ENCODE data around the gene DCHS1. TPM values are rescaled to one million over a fixed set of nuclear protein-coding genes. Genes with fewer than 3 reads are reported as not detected.
A peak's percentile ranks its signal among the peaks of the same experiment; 100 is the strongest.

The DCHS1 gene
- polyA plus RNA-seq, 2 of the 4 experiments (the other 2 are of a cell fraction), result 0.06 TPM

DNA sequence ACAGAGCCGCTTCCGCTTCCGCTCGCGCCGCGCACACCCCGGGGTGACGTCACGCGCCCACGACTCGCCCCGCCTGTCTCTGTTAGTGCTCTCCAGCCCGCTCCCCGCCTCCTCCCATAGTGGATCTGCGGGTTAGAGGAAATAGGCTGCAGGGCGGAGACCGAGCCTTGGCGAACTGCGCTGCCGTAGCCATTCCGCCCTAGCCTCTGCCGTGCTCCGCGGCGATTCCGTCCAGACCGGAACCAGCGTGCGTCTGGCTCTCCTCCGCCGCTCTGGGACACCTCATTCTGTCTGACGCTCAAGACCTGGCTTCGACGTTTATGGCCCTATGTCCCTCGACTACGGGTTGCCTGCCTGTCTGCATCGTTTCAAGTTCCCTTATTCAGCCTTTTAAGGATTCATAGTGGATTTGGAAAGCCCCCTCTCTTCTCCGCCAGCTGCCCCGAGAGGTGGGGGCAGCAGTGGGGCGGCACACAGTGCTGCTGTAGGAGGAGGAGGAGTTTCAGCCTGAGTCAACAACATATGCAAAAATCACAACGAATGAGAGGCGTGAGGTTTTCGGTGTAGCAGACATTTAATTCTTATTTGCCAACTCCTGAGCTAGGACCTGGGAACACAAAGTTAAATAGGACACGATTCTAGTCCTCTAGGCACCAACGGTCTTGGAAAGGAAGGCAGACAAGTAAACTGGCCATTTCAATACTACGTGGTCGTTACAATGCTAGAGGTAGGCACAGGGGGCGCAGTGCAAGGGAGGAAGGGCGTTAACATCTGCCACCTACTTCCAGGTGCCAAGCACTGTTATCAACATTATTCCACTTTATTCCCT lies 43.2 kb downstream of the DCHS1 start, which contains the start of gene TAF10:
Gene TAF10, minus strand, starts transcription at position 4 of the 829 bp plus-strand sequence. CDS start 27 bp downstream, outside the sequence.
- H3K9me3 ChIP-seq, result no peaks in the 10 kb centered on the region
- peak within 1 kb of the TSS; percentile 93 for H3K4me2 ChIP-seq
- CTCF ChIA-PET, result interaction anchor here (0.5 to 4.3 kb wide), 14 partner anchors 8 to 1314 kb away, joined by 3 to 27 read pairs (median 4); partner anchors contain the start of gene MRPL17
- POLR2A ChIA-PET, result interaction anchor here (0.6 to 1.8 kb wide), 6 partner anchors 9 to 131 kb away, joined by 4 to 15 read pairs (median 4); partner anchors contain the start of genes ARFIP2, ILK, MRPL17 and RRP8
- FAIRE-seq (peak; percentile 49), DNase-seq (ENCODE audit: low read depth in 1 of 2, low spot score in 1 of 2) (peak; percentile 89 to 94), ATAC-seq (peak; percentile 90 to 94)
- peaks cover 18% of the 10 kb centered on the region for H3K4me1 ChIP-seq
- H3K27ac ChIP-seq, result peak within 1 kb of the TSS; percentile 92 to 98
- H3K4me3 ChIP-seq, result peak within 1 kb of the TSS; percentile 78
- 4% methylated on average over 25 of the region's 51 CpGs for WGBS (ENCODE audit: missing lambda C conversion rate)
- TF ChIP-seq NFE2L2 (conservative IDR thresholded peaks at IDR 0.05; ENCODE audit: low read length), result no peak
- TF ChIP-seq, protein P1, sequence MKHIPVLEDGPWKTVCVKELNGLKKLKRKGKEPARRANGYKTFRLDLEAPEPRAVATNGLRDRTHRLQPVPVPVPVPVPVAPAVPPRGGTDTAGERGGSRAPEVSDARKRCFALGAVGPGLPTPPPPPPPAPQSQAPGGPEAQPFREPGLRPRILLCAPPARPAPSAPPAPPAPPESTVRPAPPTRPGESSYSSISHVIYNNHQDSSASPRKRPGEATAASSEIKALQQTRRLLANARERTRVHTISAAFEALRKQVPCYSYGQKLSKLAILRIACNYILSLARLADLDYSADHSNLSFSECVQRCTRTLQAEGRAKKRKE (CRISPR knock-in tag; IDR thresholded peaks at IDR 0.05; ENCODE audit: low read depth), result 0 out of 2 replicates have a peak, but pooled peaks have one; percentile 21
- TF ChIP-seq JUN (IDR thresholded peaks at IDR 0.05), result peak; percentile 54 to 87; a peak in 4 of 5 replicates
- 0 out of 2 replicates have a peak, but pooled peaks have one; percentile 52 for TF ChIP-seq RNF2 (IDR thresholded peaks at IDR 0.05; ENCODE audit: borderline replicate concordance, low read depth)
- TF ChIP-seq ZC3H11A (IDR thresholded peaks at IDR 0.05), result no peak; the same call in 1 of the 2 replicates
- TF ChIP-seq FOSL2 (IDR thresholded peaks at IDR 0.05), result no peak
- peak; percentile 68; the same call in 1 of the 2 replicates for TF ChIP-seq FOSL2 (CRISPR knock-in tag; IDR thresholded peaks at IDR 0.05)
- TF ChIP-seq, protein P2, sequence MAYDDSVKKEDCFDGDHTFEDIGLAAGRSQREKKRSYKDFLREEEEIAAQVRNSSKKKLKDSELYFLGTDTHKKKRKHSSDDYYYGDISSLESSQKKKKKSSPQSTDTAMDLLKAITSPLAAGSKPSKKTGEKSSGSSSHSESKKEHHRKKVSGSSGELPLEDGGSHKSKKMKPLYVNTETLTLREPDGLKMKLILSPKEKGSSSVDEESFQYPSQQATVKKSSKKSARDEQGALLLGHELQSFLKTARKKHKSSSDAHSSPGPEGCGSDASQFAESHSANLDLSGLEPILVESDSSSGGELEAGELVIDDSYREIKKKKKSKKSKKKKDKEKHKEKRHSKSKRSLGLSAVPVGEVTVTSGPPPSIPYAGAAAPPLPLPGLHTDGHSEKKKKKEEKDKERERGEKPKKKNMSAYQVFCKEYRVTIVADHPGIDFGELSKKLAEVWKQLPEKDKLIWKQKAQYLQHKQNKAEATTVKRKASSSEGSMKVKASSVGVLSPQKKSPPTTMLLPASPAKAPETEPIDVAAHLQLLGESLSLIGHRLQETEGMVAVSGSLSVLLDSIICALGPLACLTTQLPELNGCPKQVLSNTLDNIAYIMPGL (CRISPR knock-in tag; IDR thresholded peaks at IDR 0.05; ENCODE audit: borderline replicate concordance), result no peak
- no peak for TF ChIP-seq KDM1A (IDR thresholded peaks at IDR 0.05; ENCODE audit: low read depth)
- TF ChIP-seq HOXB5 (CRISPR knock-in tag; IDR thresholded peaks at IDR 0.05), result peak; percentile 18; the same call in 1 of the 2 replicates
- 0 out of 2 replicates have a peak, but pooled peaks have one; percentile 55 for TF ChIP-seq HOXA7 (CRISPR knock-in tag; IDR thresholded peaks at IDR 0.05)
- no peak for TF ChIP-seq SREBF2 (IDR thresholded peaks at IDR 0.05)
- TF ChIP-seq MAFK (IDR thresholded peaks at IDR 0.05; ENCODE audit: partially characterized antibody), result peak; percentile 10
- no peak for TF ChIP-seq HDAC2 (IDR thresholded peaks at IDR 0.05)
- no peak for TF ChIP-seq SMC3 (IDR thresholded peaks at IDR 0.05)
- no peak for TF ChIP-seq JUNB (IDR thresholded peaks at IDR 0.05)
- no peak for TF ChIP-seq HEYL (CRISPR knock-in tag; IDR thresholded peaks at IDR 0.05)
- TF ChIP-seq, protein P3, sequence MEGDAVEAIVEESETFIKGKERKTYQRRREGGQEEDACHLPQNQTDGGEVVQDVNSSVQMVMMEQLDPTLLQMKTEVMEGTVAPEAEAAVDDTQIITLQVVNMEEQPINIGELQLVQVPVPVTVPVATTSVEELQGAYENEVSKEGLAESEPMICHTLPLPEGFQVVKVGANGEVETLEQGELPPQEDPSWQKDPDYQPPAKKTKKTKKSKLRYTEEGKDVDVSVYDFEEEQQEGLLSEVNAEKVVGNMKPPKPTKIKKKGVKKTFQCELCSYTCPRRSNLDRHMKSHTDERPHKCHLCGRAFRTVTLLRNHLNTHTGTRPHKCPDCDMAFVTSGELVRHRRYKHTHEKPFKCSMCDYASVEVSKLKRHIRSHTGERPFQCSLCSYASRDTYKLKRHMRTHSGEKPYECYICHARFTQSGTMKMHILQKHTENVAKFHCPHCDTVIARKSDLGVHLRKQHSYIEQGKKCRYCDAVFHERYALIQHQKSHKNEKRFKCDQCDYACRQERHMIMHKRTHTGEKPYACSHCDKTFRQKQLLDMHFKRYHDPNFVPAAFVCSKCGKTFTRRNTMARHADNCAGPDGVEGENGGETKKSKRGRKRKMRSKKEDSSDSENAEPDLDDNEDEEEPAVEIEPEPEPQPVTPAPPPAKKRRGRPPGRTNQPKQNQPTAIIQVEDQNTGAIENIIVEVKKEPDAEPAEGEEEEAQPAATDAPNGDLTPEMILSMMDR (IDR thresholded peaks at IDR 0.05), result peak; percentile 41
- TF ChIP-seq CBX2 (IDR thresholded peaks at IDR 0.05; ENCODE audit: borderline replicate concordance, low read depth), result no peak
- TF ChIP-seq NR3C1 (IDR thresholded peaks at IDR 0.05), result no peak
- TF ChIP-seq, protein P4, sequence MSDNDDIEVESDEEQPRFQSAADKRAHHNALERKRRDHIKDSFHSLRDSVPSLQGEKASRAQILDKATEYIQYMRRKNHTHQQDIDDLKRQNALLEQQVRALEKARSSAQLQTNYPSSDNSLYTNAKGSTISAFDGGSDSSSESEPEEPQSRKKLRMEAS (IDR thresholded peaks at IDR 0.05), result peak; percentile 87
- peak; percentile 59; the same call in 1 of the 2 replicates for TF ChIP-seq EHF (CRISPR knock-in tag; IDR thresholded peaks at IDR 0.05)
- TF ChIP-seq, protein P5, sequence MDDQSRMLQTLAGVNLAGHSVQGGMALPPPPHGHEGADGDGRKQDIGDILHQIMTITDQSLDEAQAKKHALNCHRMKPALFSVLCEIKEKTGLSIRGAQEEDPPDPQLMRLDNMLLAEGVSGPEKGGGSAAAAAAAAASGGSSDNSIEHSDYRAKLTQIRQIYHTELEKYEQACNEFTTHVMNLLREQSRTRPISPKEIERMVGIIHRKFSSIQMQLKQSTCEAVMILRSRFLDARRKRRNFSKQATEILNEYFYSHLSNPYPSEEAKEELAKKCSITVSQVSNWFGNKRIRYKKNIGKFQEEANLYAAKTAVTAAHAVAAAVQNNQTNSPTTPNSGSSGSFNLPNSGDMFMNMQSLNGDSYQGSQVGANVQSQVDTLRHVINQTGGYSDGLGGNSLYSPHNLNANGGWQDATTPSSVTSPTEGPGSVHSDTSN (IDR thresholded peaks at IDR 0.05), result peak; percentile 69; the same call in 1 of the 2 replicates
- 0 out of 2 replicates have a peak, but pooled peaks have one; percentile 26 for TF ChIP-seq PHF8 (IDR thresholded peaks at IDR 0.05; ENCODE audit: borderline replicate concordance, low read depth)
- TF ChIP-seq GATA3 (IDR thresholded peaks at IDR 0.05; ENCODE audit: borderline replicate concordance), result no peak; the same call in 1 of the 2 replicates
- peak; percentile 96 for TF ChIP-seq POLR2A (IDR thresholded peaks at IDR 0.05; ENCODE audit: low read length)
- TF ChIP-seq, protein P6, sequence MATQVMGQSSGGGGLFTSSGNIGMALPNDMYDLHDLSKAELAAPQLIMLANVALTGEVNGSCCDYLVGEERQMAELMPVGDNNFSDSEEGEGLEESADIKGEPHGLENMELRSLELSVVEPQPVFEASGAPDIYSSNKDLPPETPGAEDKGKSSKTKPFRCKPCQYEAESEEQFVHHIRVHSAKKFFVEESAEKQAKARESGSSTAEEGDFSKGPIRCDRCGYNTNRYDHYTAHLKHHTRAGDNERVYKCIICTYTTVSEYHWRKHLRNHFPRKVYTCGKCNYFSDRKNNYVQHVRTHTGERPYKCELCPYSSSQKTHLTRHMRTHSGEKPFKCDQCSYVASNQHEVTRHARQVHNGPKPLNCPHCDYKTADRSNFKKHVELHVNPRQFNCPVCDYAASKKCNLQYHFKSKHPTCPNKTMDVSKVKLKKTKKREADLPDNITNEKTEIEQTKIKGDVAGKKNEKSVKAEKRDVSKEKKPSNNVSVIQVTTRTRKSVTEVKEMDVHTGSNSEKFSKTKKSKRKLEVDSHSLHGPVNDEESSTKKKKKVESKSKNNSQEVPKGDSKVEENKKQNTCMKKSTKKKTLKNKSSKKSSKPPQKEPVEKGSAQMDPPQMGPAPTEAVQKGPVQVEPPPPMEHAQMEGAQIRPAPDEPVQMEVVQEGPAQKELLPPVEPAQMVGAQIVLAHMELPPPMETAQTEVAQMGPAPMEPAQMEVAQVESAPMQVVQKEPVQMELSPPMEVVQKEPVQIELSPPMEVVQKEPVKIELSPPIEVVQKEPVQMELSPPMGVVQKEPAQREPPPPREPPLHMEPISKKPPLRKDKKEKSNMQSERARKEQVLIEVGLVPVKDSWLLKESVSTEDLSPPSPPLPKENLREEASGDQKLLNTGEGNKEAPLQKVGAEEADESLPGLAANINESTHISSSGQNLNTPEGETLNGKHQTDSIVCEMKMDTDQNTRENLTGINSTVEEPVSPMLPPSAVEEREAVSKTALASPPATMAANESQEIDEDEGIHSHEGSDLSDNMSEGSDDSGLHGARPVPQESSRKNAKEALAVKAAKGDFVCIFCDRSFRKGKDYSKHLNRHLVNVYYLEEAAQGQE (IDR thresholded peaks at IDR 0.05), result 0 out of 2 replicates have a peak, but pooled peaks have one; percentile 35
- TF ChIP-seq, protein P7, sequence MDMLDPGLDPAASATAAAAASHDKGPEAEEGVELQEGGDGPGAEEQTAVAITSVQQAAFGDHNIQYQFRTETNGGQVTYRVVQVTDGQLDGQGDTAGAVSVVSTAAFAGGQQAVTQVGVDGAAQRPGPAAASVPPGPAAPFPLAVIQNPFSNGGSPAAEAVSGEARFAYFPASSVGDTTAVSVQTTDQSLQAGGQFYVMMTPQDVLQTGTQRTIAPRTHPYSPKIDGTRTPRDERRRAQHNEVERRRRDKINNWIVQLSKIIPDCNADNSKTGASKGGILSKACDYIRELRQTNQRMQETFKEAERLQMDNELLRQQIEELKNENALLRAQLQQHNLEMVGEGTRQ (IDR thresholded peaks at IDR 0.05), result no peak
- no peak for TF ChIP-seq ZNF302 (CRISPR knock-in tag; IDR thresholded peaks at IDR 0.05)
- TF ChIP-seq RCOR1 (IDR thresholded peaks at IDR 0.05; ENCODE audit: low read depth, low read length), result no peak

Data from A549 (cell line).